Measurements from ENCODE around the gene DYNLT4.
A peak's percentile ranks its signal among the peaks of the same experiment; 100 is the strongest.
"Not testable (repeated sequence)": the region's sequence is repeated elsewhere in the genome, so short reads cannot be mapped to it uniquely, and the experiment has no call there.

The DYNLT4 gene

DNA sequence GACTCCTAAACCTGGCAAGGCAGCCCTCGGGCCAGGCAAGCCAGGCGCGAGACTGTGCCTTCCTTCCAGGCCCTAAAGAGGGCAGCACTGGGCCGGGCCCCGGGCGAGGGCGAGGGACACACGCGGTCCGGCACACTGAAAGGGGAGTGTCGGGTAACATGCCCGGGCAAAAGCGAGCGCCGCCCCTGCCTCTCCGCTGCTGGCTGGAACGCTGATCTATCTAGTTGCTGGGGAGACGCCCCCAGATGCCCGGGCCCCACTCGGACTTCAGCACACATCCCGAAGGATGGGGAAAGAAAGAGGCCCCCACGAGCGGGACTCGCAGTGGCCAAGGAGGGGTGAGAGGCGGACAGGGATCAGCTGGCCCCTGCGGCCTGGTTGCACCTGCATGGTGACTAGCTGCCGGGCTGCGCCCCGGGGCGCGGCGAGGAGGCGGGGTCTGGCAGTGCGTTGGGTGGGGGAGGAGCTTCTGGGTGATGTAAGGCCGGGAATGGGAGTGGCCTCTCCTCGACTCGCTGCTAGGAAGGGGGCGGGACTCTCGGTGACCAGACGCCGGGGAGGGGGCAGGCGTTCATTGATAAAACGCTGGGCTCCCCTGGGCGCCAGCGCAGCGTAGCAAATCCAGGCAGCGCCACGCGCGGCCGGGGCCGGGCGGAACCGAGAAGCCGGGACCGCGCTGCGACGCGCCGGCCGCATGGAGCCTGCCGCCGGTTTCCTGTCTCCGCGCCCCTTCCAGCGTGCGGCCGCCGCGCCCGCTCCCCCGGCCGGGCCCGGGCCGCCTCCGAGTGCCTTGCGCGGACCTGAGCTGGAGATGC, 7.2 kb downstream of the DYNLT4 start, which contains the start of gene PLK3:
Gene PLK3 (plus strand): TSS at position 608 of the 815 bp plus-strand sequence. CDS start 87 bp downstream, at position 695.
- Histone ChIP-seq H3K27ac (ENCODE audit: low read length) (peak within 1 kb of the TSS; percentile 82), H3K9me3 (ENCODE audit: control insufficient read depth in 2 of 2, low read length in 2 of 2) (no peaks in the 10 kb centered on the region), H3K4me1 (ENCODE audit: control insufficient read depth, insufficient read depth, low read length) (peaks cover 28% of the 10 kb centered on the region), H3K27me3 (ENCODE audit: control insufficient read depth in 1 of 2, insufficient read depth in 2 of 2, low read length in 2 of 2) (no peaks in the 10 kb centered on the region), H3K36me3 (ENCODE audit: control insufficient read depth in 2 of 2, insufficient read depth in 2 of 2, low read length in 2 of 2) (peaks cover 7 to 11% of the 10 kb centered on the region in 2 donors), H3K9ac (ENCODE audit: low read length in 2 of 2) (peak within 1 kb of the TSS; percentile 73 to 81), H3K4me3 (ENCODE audit: low read length in 2 of 2) (peak within 1 kb of the TSS; percentile 63 to 82)

- Histone ChIP-seq H3K27ac (ENCODE audit: low read length) (no peak overlapping the region), H3K4me1 (ENCODE audit: control insufficient read depth, insufficient read depth, low read length) (peaks cover 23% of the 10 kb centered on the region), H3K9ac (ENCODE audit: low read length in 2 of 2) (peak overlapping the region; percentile 29 to 81), H3K9me3 (ENCODE audit: control insufficient read depth in 2 of 2, low read length in 2 of 2) (no peaks in the 10 kb centered on the region), H3K4me3 (ENCODE audit: low read length in 2 of 2) (no peak overlapping the region), H3K36me3 (ENCODE audit: control insufficient read depth in 2 of 2, insufficient read depth in 2 of 2, low read length in 2 of 2) (peaks cover 6% of the 10 kb centered on the region in 2 donors), H3K27me3 (ENCODE audit: control insufficient read depth in 1 of 2, insufficient read depth in 2 of 2, low read length in 2 of 2) (no peaks in the 10 kb centered on the region)
Observed at GRCh38 chr1:44798481-44799365, 8.4 kb downstream of the DYNLT4 start.

GRCh38 chr1:44797886-44798285, 9.3 kb downstream of the DYNLT4 start:
- H3K4me1 ChIP-seq (ENCODE audit: control insufficient read depth, insufficient read depth, low read length), result peaks cover 21% of the 10 kb centered on the region
- H3K27ac ChIP-seq (ENCODE audit: low read length); H3K36me3 ChIP-seq (ENCODE audit: control insufficient read depth in 2 of 2, insufficient read depth in 2 of 2, low read length in 2 of 2); H3K4me3 ChIP-seq (ENCODE audit: low read length in 2 of 2); H3K9ac ChIP-seq (ENCODE audit: low read length in 2 of 2); H3K27me3 ChIP-seq (ENCODE audit: control insufficient read depth in 1 of 2, insufficient read depth in 2 of 2, low read length in 2 of 2); H3K9me3 ChIP-seq (ENCODE audit: control insufficient read depth in 2 of 2, low read length in 2 of 2): not testable (repeated sequence)

GRCh38 chr1:44792736-44793502, 14.2 kb downstream of the DYNLT4 start:
- Histone ChIP-seq H3K9me3 (ENCODE audit: control insufficient read depth in 2 of 2, low read length in 2 of 2) (no peaks in the 10 kb centered on the region), H3K4me3 (ENCODE audit: low read length in 2 of 2) (no peak overlapping the region), H3K4me1 (ENCODE audit: control insufficient read depth, insufficient read depth, low read length) (no peaks in the 10 kb centered on the region), H3K36me3 (ENCODE audit: control insufficient read depth in 2 of 2, insufficient read depth in 2 of 2, low read length in 2 of 2) (no peaks in the 10 kb centered on the region), H3K9ac (ENCODE audit: low read length in 2 of 2) (no peak overlapping the region), H3K27ac (ENCODE audit: low read length) (no peak overlapping the region), H3K27me3 (ENCODE audit: control insufficient read depth in 1 of 2, insufficient read depth in 2 of 2, low read length in 2 of 2) (no peaks in the 10 kb centered on the region)

DNA sequence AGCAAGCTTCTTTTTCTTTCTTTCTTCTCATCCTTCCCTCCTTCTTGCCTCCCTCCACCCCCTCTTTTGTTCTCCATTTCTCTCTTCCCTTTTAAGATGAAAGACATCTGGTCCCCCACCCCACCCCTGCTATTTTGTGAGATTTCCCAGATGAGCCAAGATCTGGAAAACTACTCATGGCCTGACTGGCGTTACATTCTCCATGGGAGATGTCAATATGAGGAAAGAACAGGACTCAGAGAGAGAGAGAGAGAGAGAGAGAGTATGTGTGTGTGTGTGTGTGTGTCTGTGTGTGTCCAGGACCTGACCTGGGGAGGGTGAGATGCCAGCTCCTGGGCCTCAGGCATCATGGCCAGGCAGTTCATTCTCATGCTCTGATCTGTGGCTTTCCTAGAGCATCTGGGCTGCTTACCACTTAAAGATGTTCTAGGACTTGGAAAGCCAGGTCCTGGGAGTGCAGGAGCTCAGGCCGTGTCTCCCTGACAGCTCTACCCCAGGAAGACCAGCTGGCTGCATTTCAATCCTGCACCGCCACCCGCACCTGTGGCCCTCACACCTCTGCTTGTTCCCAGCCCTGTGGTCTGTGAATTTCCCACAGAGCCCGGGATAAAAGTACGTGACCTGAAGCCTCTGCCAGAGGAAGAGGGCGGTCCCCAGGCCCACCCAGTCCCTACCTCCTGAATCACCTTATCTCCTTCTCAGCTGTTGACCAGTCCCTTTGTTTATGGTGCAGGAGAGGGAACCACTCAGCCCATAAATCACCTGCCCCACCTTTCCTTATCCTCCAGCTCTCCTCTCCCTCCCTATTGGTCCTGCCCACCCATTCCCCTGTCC, 16.0 kb downstream of the DYNLT4 start:
- Histone ChIP-seq H3K27ac (ENCODE audit: low read length) (no peak overlapping the region), H3K4me1 (ENCODE audit: control insufficient read depth, insufficient read depth, low read length) (peaks cover 7% of the 10 kb centered on the region), H3K9me3 (ENCODE audit: control insufficient read depth in 2 of 2, low read length in 2 of 2) (no peaks in the 10 kb centered on the region), H3K27me3 (ENCODE audit: control insufficient read depth in 1 of 2, insufficient read depth in 2 of 2, low read length in 2 of 2) (no peaks in the 10 kb centered on the region), H3K4me3 (ENCODE audit: low read length in 2 of 2) (no peak overlapping the region), H3K36me3 (ENCODE audit: control insufficient read depth in 2 of 2, insufficient read depth in 2 of 2, low read length in 2 of 2) (no peaks in the 10 kb centered on the region), H3K9ac (ENCODE audit: low read length in 2 of 2) (no peak overlapping the region)

DNA sequence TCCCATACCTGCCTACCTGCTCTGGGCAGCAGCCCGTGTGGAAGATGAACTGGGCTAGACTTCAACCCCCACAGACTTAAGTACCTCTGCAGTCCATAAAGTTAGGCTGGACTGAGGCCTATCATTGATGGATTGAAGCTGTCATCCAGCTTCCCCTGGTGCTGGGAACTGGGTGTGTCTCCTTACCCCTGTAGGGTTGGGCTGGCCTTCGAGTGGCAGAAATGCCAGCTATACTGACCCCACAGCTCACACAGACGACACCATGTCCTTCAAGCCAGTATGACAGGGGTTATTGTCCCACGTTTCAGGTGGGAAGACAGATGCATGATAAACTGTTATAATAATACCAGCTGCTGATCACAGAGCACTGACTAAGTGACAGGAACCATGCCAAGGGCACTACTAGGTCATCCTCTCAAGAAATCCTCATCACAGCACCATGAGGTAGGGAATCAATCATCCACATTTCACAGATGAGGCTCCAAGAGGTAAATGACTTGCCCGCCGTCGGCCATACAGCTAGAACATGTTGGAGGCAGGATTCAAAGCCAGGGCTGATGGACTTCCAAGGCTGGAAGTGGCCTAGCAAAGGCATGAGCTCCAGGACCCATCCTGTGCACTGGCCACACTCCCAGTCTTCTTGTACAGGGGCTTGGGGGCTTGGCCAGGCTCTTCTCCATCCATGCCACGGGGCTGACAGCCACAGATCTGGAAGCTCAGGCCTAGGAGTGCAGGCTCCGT, 18.9 kb downstream of the DYNLT4 start, which contains the start of gene BEST4:
Gene BEST4 (minus strand): TSS at position 51 of the 741 bp plus-strand sequence. CDS start 465 bp downstream, outside the sequence.
- H3K36me3 ChIP-seq (ENCODE audit: control insufficient read depth in 2 of 2, insufficient read depth in 2 of 2, low read length in 2 of 2), result no peaks in the 10 kb centered on the region
- peaks cover 32% of the 10 kb centered on the region for H3K4me1 ChIP-seq (ENCODE audit: control insufficient read depth, insufficient read depth, low read length)
- H3K9ac ChIP-seq (ENCODE audit: low read length in 2 of 2), result no peak within 1 kb of the TSS
- H3K27ac ChIP-seq (ENCODE audit: low read length), result no peak within 1 kb of the TSS
- H3K27me3 ChIP-seq (ENCODE audit: control insufficient read depth in 1 of 2, insufficient read depth in 2 of 2, low read length in 2 of 2), result no peaks in the 10 kb centered on the region
- no peak within 1 kb of the TSS for H3K4me3 ChIP-seq (ENCODE audit: low read length in 2 of 2)
- H3K9me3 ChIP-seq (ENCODE audit: control insufficient read depth in 2 of 2, low read length in 2 of 2), result no peaks in the 10 kb centered on the region

- peaks cover 32% of the 10 kb centered on the region for H3K4me1 ChIP-seq (ENCODE audit: control insufficient read depth, insufficient read depth, low read length)
- H3K9ac ChIP-seq (ENCODE audit: low read length in 2 of 2), result no peak overlapping the region
- no peaks in the 10 kb centered on the region for H3K9me3 ChIP-seq (ENCODE audit: control insufficient read depth in 2 of 2, low read length in 2 of 2)
- no peak overlapping the region for H3K4me3 ChIP-seq (ENCODE audit: low read length in 2 of 2)
- no peak overlapping the region for H3K27ac ChIP-seq (ENCODE audit: low read length)
- H3K27me3 ChIP-seq (ENCODE audit: control insufficient read depth in 1 of 2, insufficient read depth in 2 of 2, low read length in 2 of 2), result no peaks in the 10 kb centered on the region
- no peaks in the 10 kb centered on the region for H3K36me3 ChIP-seq (ENCODE audit: control insufficient read depth in 2 of 2, insufficient read depth in 2 of 2, low read length in 2 of 2)
Observed at GRCh38 chr1:44787506-44787905, 19.6 kb downstream of the DYNLT4 start.

DNA sequence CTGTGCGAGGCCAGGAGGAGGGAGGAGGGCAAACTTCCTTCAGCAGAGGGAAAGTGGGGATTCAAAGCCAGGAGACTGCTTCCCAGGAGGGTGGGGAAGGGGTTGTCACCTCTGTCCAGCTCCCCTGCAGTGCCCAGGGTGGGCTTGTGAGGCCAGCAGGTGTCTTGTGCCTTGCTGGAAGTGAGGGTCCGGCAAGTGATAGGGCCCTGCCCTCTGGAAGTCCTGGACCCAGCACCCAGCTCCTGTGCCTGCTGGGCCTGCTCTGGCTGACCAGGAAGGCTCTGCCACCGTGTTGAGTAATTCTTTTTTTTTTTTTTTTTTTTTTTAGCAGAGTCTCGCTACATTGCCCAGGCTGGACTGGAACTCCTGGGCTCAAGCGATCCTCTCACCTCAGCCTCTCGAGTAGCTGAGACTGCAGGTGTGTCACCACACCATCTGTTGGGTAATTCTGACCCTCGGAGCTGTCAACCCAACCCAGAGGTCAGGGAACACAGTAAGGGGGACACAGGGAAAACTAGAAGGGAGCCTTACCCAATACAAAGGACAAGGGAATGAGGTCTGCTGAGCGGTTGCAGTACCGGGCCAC, 20.2 kb downstream of the DYNLT4 start:
- Histone ChIP-seq H3K27ac (ENCODE audit: low read length) (peak overlapping the region; percentile 31), H3K9ac (ENCODE audit: low read length in 2 of 2) (peak overlapping the region in 1 of 2 donors; percentile 72), H3K9me3 (ENCODE audit: control insufficient read depth in 2 of 2, low read length in 2 of 2) (no peaks in the 10 kb centered on the region), H3K27me3 (ENCODE audit: control insufficient read depth in 1 of 2, insufficient read depth in 2 of 2, low read length in 2 of 2) (no peaks in the 10 kb centered on the region), H3K36me3 (ENCODE audit: control insufficient read depth in 2 of 2, insufficient read depth in 2 of 2, low read length in 2 of 2) (no peaks in the 10 kb centered on the region), H3K4me3 (ENCODE audit: low read length in 2 of 2) (peak overlapping the region in 1 of 2 donors; percentile 75), H3K4me1 (ENCODE audit: control insufficient read depth, insufficient read depth, low read length) (peaks cover 32% of the 10 kb centered on the region)

All from stomach smooth muscle (tissue), 2 donors.